ENCODE data around the gene OR8K3. TPM values are rescaled to one million over a fixed set of nuclear protein-coding genes. Genes with fewer than 3 reads are reported as not detected.

OR8K3 gene
- total RNA-seq, 1 donor from 2014 or later = not detected

GRCh38 chr11:56333156-56333555 lies 18.2 kb downstream of the OR8K3 start:
- no peak for TF ChIP-seq CTCF (conservative IDR thresholded peaks at IDR 0.05; ENCODE audit: low read depth, low read length)
- no peak for DNase-seq (ENCODE audit: low read depth)
- H3K4me3 ChIP-seq (ENCODE audit: low read depth, low read length) = no peak overlapping the region

- H3K4me3 ChIP-seq (ENCODE audit: low read depth, low read length) = no peak overlapping the region
- TF ChIP-seq CTCF (conservative IDR thresholded peaks at IDR 0.05; ENCODE audit: low read depth, low read length) = no peak
- no peak for DNase-seq (ENCODE audit: low read depth)
Measured at GRCh38 chr11:56340289-56340688, 25.3 kb downstream of the OR8K3 start.

GRCh38 chr11:56345739-56346138 lies 30.8 kb downstream of the OR8K3 start, which contains the start of gene OR8K1:
Gene OR8K1, plus strand, starts transcription at chr11:56346039. Its CDS starts 0 bp downstream, at chr11:56346039.
- no peak for DNase-seq (ENCODE audit: low read depth)
- TF ChIP-seq CTCF (conservative IDR thresholded peaks at IDR 0.05; ENCODE audit: low read depth, low read length) = no peak
- no peak within 1 kb of the TSS for H3K4me3 ChIP-seq (ENCODE audit: low read depth, low read length)

GRCh38 chr11:56353991-56354390 lies 39.0 kb downstream of the OR8K3 start, which contains the start of gene OR8J1:
Gene OR8J1, plus strand, starts transcription at chr11:56354291. Its CDS starts 5,956 bp downstream, at chr11:56360247.
- no peak within 1 kb of the TSS for H3K4me3 ChIP-seq (ENCODE audit: low read depth, low read length)
- DNase-seq (ENCODE audit: low read depth) = no peak
- TF ChIP-seq CTCF (conservative IDR thresholded peaks at IDR 0.05; ENCODE audit: low read depth, low read length) = no peak

Other genes with a start within 250 kb of the OR8K3 start
- gene OR8I2, start 221.8 kb upstream of the OR8K3 start, total RNA-seq = not detected in 2 replicates
- gene OR8H2, start 211.5 kb upstream of the OR8K3 start, total RNA-seq = not detected in 2 replicates
- gene OR8H3, start 192.8 kb upstream of the OR8K3 start, total RNA-seq = not detected in 2 replicates
- not detected in 2 replicates for gene OR8J3, start 174.9 kb upstream of the OR8K3 start, total RNA-seq
- not detected in 2 replicates for gene OR8K5, start 154.8 kb upstream of the OR8K3 start, total RNA-seq
- not detected in 2 replicates for gene OR5J2, start 138.5 kb upstream of the OR8K3 start, total RNA-seq
- gene OR5T2, start 80.9 kb upstream of the OR8K3 start, total RNA-seq = not detected in 2 replicates
- not detected in 2 replicates for gene OR5T3, start 62.9 kb upstream of the OR8K3 start, total RNA-seq
- not detected in 2 replicates for gene OR5T1, start 41.0 kb upstream of the OR8K3 start, total RNA-seq
- not detected in 2 replicates for gene OR8H1, start 22.9 kb upstream of the OR8K3 start, total RNA-seq
- not detected in 2 replicates for gene OR8K1, start 30.9 kb downstream of the OR8K3 start, total RNA-seq
- gene OR8J1, start 39.1 kb downstream of the OR8K3 start, total RNA-seq = not detected in 2 replicates
- gene OR8U1, start 60.5 kb downstream of the OR8K3 start, total RNA-seq = not detected in 2 replicates
- not detected in 2 replicates for gene OR5AL1, start 97.6 kb downstream of the OR8K3 start, total RNA-seq
- not detected in 2 replicates for gene OR5M3, start 158.2 kb downstream of the OR8K3 start, total RNA-seq
- gene OR5M8, start 176.2 kb downstream of the OR8K3 start, total RNA-seq = not detected in 2 replicates
- gene OR5M11, start 228.1 kb downstream of the OR8K3 start, total RNA-seq = not detected in 2 replicates